IPS DF 6.9 (cell line): ENCODE measurements around the gene INPP4B.

Source experiments
- DNase-seq: peaks from one replicate; pipeline ENCODE4 v3.0.0-alpha.2; 2013; ENCODE audit warnings: low read depth, low spot score
- H3K27ac ChIP-seq: one replicate; pipeline ENCODE4 v1.5.1; 2013; ENCODE audit warnings: low read length, control low read depth
- H3K27me3 ChIP-seq: 2 replicates; pipeline ENCODE4 v1.6.1; 2013; ENCODE audit warnings: mild to moderate bottlenecking, low read length; ENCODE audit not compliant: control insufficient read depth, insufficient read depth
- H3K36me3 ChIP-seq: 2 replicates; pipeline ENCODE4 v1.6.1; 2013; ENCODE audit warnings: low read length; ENCODE audit not compliant: control insufficient read depth, insufficient read depth
- H3K4me1 ChIP-seq: 2 replicates; pipeline ENCODE4 v1.6.1; 2013; ENCODE audit warnings: low read length; ENCODE audit not compliant: control insufficient read depth, insufficient read depth
- H3K4me3 ChIP-seq: 2 replicates; pipeline ENCODE4 v1.5.1; 2013; ENCODE audit warnings: mild to moderate bottlenecking, low read length
- H3K9me3 ChIP-seq: 2 replicates; pipeline ENCODE4 v1.6.1; 2013; ENCODE audit warnings: low read length, inconsistent platforms; ENCODE audit not compliant: control insufficient read depth, insufficient read depth
- WGBS: extraction: QIAGEN DNeasy Blood & Tissue Kit; methylation state at CpG from one replicate; pipeline ENCODE4 v1.1.7; 2013; ENCODE audit warnings: mixed read lengths, missing lambda C conversion rate; ENCODE audit not compliant: insufficient read length, insufficient coverage; 5-methylcytosine and 5-hydroxymethylcytosine counted together

INPP4B gene

GRCh38 chr4:142104041-142104440 lies 742.1 kb downstream of the INPP4B start:
- Histone ChIP-seq H3K4me1 (no peaks in the 10 kb centered on the region), H3K27me3 (no peaks in the 10 kb centered on the region), H3K36me3 (no peaks in the 10 kb centered on the region), H3K4me3 (no peak overlapping the region), H3K9me3 (no peaks in the 10 kb centered on the region), H3K27ac (no peak overlapping the region)
- WGBS, result no CpG with 5 or more reads among the region's 4 CpGs
- no peak for DNase-seq

GRCh38 chr4:142101401-142101800 lies 744.7 kb downstream of the INPP4B start:
- no peak for DNase-seq
- no peak overlapping the region for H3K27ac ChIP-seq
- H3K9me3 ChIP-seq, result no peaks in the 10 kb centered on the region
- H3K27me3 ChIP-seq, result no peaks in the 10 kb centered on the region
- no peaks in the 10 kb centered on the region for H3K36me3 ChIP-seq
- H3K4me1 ChIP-seq, result no peaks in the 10 kb centered on the region
- H3K4me3 ChIP-seq, result no peak overlapping the region
- WGBS, result no CpG with 5 or more reads among the region's 1 CpG

- no peaks in the 10 kb centered on the region for H3K9me3 ChIP-seq
- H3K36me3 ChIP-seq, result no peaks in the 10 kb centered on the region
- H3K27me3 ChIP-seq, result no peaks in the 10 kb centered on the region
- no peak overlapping the region for H3K4me3 ChIP-seq
- H3K4me1 ChIP-seq, result no peaks in the 10 kb centered on the region
- no peak overlapping the region for H3K27ac ChIP-seq
- DNase-seq, result no peak
These were observed 745.2 kb downstream of the INPP4B start for GRCh38 chr4:142100941-142101340.

- no peak overlapping the region for H3K4me3 ChIP-seq
- no peaks in the 10 kb centered on the region for H3K4me1 ChIP-seq
- DNase-seq, result no peak
- no peaks in the 10 kb centered on the region for H3K27me3 ChIP-seq
- no peaks in the 10 kb centered on the region for H3K36me3 ChIP-seq
- WGBS, result no CpG with 5 or more reads among the region's 1 CpG
- no peaks in the 10 kb centered on the region for H3K9me3 ChIP-seq
- no peak overlapping the region for H3K27ac ChIP-seq
These were observed 747.1 kb downstream of the INPP4B start for GRCh38 chr4:142098900-142099545.

- no peak for DNase-seq
- Histone ChIP-seq H3K36me3 (no peaks in the 10 kb centered on the region), H3K4me3 (no peak overlapping the region), H3K9me3 (no peaks in the 10 kb centered on the region), H3K27me3 (no peaks in the 10 kb centered on the region), H3K27ac (no peak overlapping the region), H3K4me1 (no peaks in the 10 kb centered on the region)
- no CpG with 5 or more reads among the region's 3 CpGs for WGBS
These were observed 747.7 kb downstream of the INPP4B start for GRCh38 chr4:142098380-142098779.

- H3K9me3 ChIP-seq, result no peaks in the 10 kb centered on the region
- no CpG with 5 or more reads among the region's 3 CpGs for WGBS
These were observed 749.1 kb downstream of the INPP4B start for GRCh38 chr4:142097015-142097414.

GRCh38 chr4:142095886-142096605 lies 750.1 kb downstream of the INPP4B start:
- no peak overlapping the region for H3K27ac ChIP-seq
- H3K4me3 ChIP-seq, result no peak overlapping the region
- H3K4me1 ChIP-seq, result no peaks in the 10 kb centered on the region
- H3K27me3 ChIP-seq, result no peaks in the 10 kb centered on the region
- H3K36me3 ChIP-seq, result no peaks in the 10 kb centered on the region
- DNase-seq, result no peak
- H3K9me3 ChIP-seq, result no peaks in the 10 kb centered on the region
- WGBS, result no CpG with 5 or more reads among the region's 3 CpGs

More at GRCh38 chr4:142097015-142097414, 749.1 kb downstream of the INPP4B start:
- no peak for DNase-seq
- Histone ChIP-seq H3K4me1 (no peaks in the 10 kb centered on the region), H3K4me3 (no peak overlapping the region), H3K27me3 (no peaks in the 10 kb centered on the region), H3K36me3 (no peaks in the 10 kb centered on the region), H3K27ac (no peak overlapping the region)

- Histone ChIP-seq H3K27me3 (no peaks in the 10 kb centered on the region), H3K36me3 (no peaks in the 10 kb centered on the region), H3K27ac (no peak overlapping the region), H3K4me3 (no peak overlapping the region), H3K4me1 (no peaks in the 10 kb centered on the region), H3K9me3 (no peaks in the 10 kb centered on the region)
- WGBS, result no CpG with 5 or more reads among the region's 1 CpG
- DNase-seq, result no peak
These were observed 753.2 kb downstream of the INPP4B start for GRCh38 chr4:142092941-142093340.

GRCh38 chr4:142091691-142092182 lies 754.4 kb downstream of the INPP4B start:
- DNase-seq, result no peak

GRCh38 chr4:142091085-142091513 lies 755.0 kb downstream of the INPP4B start:
- no peaks in the 10 kb centered on the region for H3K4me1 ChIP-seq
- no peaks in the 10 kb centered on the region for H3K27me3 ChIP-seq
- WGBS, result no CpG with 5 or more reads among the region's 4 CpGs
- no peaks in the 10 kb centered on the region for H3K9me3 ChIP-seq
- DNase-seq, result no peak
- no peak overlapping the region for H3K27ac ChIP-seq
- H3K36me3 ChIP-seq, result no peaks in the 10 kb centered on the region
- H3K4me3 ChIP-seq, result no peak overlapping the region

More at GRCh38 chr4:142091691-142092182, 754.4 kb downstream of the INPP4B start:
- no peaks in the 10 kb centered on the region for H3K9me3 ChIP-seq
- no peaks in the 10 kb centered on the region for H3K36me3 ChIP-seq
- H3K4me1 ChIP-seq, result no peaks in the 10 kb centered on the region
- no peak overlapping the region for H3K27ac ChIP-seq
- no peaks in the 10 kb centered on the region for H3K27me3 ChIP-seq
- no peak overlapping the region for H3K4me3 ChIP-seq
- WGBS, result no CpG with 5 or more reads among the region's 4 CpGs
